GM23338 (cell line): ENCODE measurements around the gene C1orf74. TPM values are rescaled to one million over a fixed set of nuclear protein-coding genes. Genes with fewer than 3 reads are reported as not detected.

Experiments used
- ATAC-seq: fragments of 200-7000 bp; cut with Tn5 transposase; 3 replicates; pipeline ENCODE4 v1.9.1; 2020
- DNase-seq: peaks from one replicate; pipeline ENCODE4 v3.0.0-alpha.2; 2015; ENCODE audit warnings: low spot score
- H2AFZ ChIP-seq: fragments of 200-600 bp; sonication (generic); 2 replicates; pipeline ENCODE4 v1.8.0; 2016; ENCODE audit warnings: antibody characterized with exemption, mild to moderate bottlenecking, moderate library complexity
- H3F3A ChIP-seq: fragments of 200-600 bp; sonication (generic); replicated peaks from 2 replicates; pipeline ENCODE4 v1.8.0; 2017; ENCODE audit warnings: antibody characterized with exemption, mixed run types, low read depth
- H3K27ac ChIP-seq: fragments of 200-600 bp; sonication (generic); 2 replicates; pipeline ENCODE4 v1.6.1; 2016; ENCODE audit warnings: low read depth
- H3K27me3 ChIP-seq: fragments of 200-600 bp; sonication (generic); 2 replicates; pipeline ENCODE4 v1.8.0; 2016; ENCODE audit warnings: mild to moderate bottlenecking, mixed run types, moderate library complexity; ENCODE audit not compliant: insufficient read depth
- H3K36me3 ChIP-seq: fragments of 200-600 bp; sonication (generic); 2 replicates; pipeline ENCODE4 v1.8.0; 2016; ENCODE audit warnings: mild to moderate bottlenecking; ENCODE audit not compliant: insufficient read depth
- H3K4me1 ChIP-seq: fragments of 200-600 bp; sonication (generic); 2 replicates; pipeline ENCODE4 v1.8.0; 2016; ENCODE audit warnings: mild to moderate bottlenecking, moderate library complexity; ENCODE audit not compliant: insufficient read depth
- H3K4me2 ChIP-seq: fragments of 200-600 bp; sonication (generic); 2 replicates; pipeline ENCODE4 v1.7.1; 2017; ENCODE audit warnings: mixed run types
- H3K4me3 ChIP-seq: fragments of 200-600 bp; sonication (generic); 2 replicates; pipeline ENCODE4 v1.6.1; 2016; ENCODE audit warnings: mixed run types
- H3K79me2 ChIP-seq: fragments of 200-600 bp; sonication (generic); replicated peaks from 2 replicates; pipeline ENCODE4 v1.8.0; 2017; ENCODE audit warnings: mild to moderate bottlenecking; ENCODE audit not compliant: insufficient read depth
- H3K9me2 ChIP-seq: fragments of 200-600 bp; sonication (generic); 2 replicates; pipeline ENCODE4 v1.8.0; 2017; ENCODE audit not compliant: insufficient read depth
- H4K20me1 ChIP-seq: fragments of 200-600 bp; sonication (generic); replicated peaks from 2 replicates; pipeline ENCODE4 v1.8.0; 2017; ENCODE audit warnings: mild to moderate bottlenecking; ENCODE audit not compliant: insufficient read depth
- H3K27ac Mint-ChIP-seq: 2 replicates; pipeline ENCODE4 v1.8.0; 2020; ENCODE audit warnings: inconsistent platforms, mild to moderate bottlenecking, moderate library complexity, mixed read lengths
- H3K27me3 Mint-ChIP-seq: 3 replicates; pipeline ENCODE4 v1.8.0; 2022; ENCODE audit warnings: low read depth, mild to moderate bottlenecking, moderate library complexity, mixed read lengths, inconsistent platforms; ENCODE audit not compliant: insufficient read depth, poor library complexity
- H3K36me3 Mint-ChIP-seq: 3 replicates; pipeline ENCODE4 v1.8.0; 2021; ENCODE audit warnings: low read depth, mild to moderate bottlenecking, inconsistent platforms, moderate library complexity, mixed read lengths
- H3K4me1 Mint-ChIP-seq: 3 replicates; pipeline ENCODE4 v1.8.0; 2020; ENCODE audit warnings: mild to moderate bottlenecking, inconsistent platforms, mixed read lengths
- H3K4me3 Mint-ChIP-seq: 3 replicates; pipeline ENCODE4 v1.8.0; 2021; ENCODE audit warnings: moderate library complexity, mild to moderate bottlenecking, inconsistent platforms, mixed read lengths
- H3K9me3 Mint-ChIP-seq: 3 replicates; pipeline ENCODE4 v1.8.0; 2020; ENCODE audit warnings: moderate library complexity, mild to moderate bottlenecking, inconsistent platforms, mixed read lengths
- CREB1 ChIP-seq: fragments of 250-450 bp; sonication (Bioruptor Pico); IDR thresholded peaks from 2 replicates; pipeline ENCODE4 v1.5.0; 2020; ENCODE audit warnings: low read depth, mild to moderate bottlenecking, moderate library complexity
- CTCF ChIP-seq, 2 experiments: fragments of 200-600 bp in 1 of 2; sonication (generic) in 1 of 2; conservative IDR thresholded peaks; 2 replicates each; pipeline versions ENCODE4 v1.5.1 to v1.6.1; 2016 to 2017; ENCODE audit warnings: antibody characterized with exemption in 2 of 2, low read depth in 2 of 2, mild to moderate bottlenecking in 2 of 2, moderate library complexity in 1 of 2
- EZH2 ChIP-seq: fragments of 200-600 bp; sonication (generic); IDR thresholded peaks from one replicate; pipeline ENCODE4 v1.8.0; 2017; ENCODE audit warnings: antibody characterized with exemption, mild to moderate bottlenecking, low read depth; ENCODE audit not compliant: unreplicated experiment
- EZH2phosphoT487 ChIP-seq: fragments of 200-600 bp; sonication (generic); IDR thresholded peaks from one replicate; pipeline ENCODE4 v1.8.1; 2018; ENCODE audit warnings: antibody characterized with exemption; ENCODE audit not compliant: unreplicated experiment
- JUNB ChIP-seq: IDR thresholded peaks from one replicate; pipeline ENCODE4 v1.6.1; 2016; ENCODE audit warnings: antibody characterized with exemption; ENCODE audit not compliant: unreplicated experiment
- NANOG ChIP-seq: IDR thresholded peaks from 2 replicates; pipeline ENCODE4 v1.6.1; 2016; ENCODE audit warnings: antibody characterized with exemption, borderline replicate concordance
- POLR2AphosphoS5 ChIP-seq: IDR thresholded peaks from 2 replicates; pipeline ENCODE4 v1.6.1; 2016; ENCODE audit warnings: antibody characterized with exemption, low read depth
- STAT1 ChIP-seq: IDR thresholded peaks from one replicate; pipeline ENCODE4 v1.6.1; 2016; ENCODE audit warnings: antibody characterized with exemption; ENCODE audit not compliant: unreplicated experiment
- ZNF114 ChIP-seq: fragments of 250-450 bp; sonication (Bioruptor Pico); IDR thresholded peaks from 2 replicates; pipeline ENCODE4 v1.5.0; 2020; ENCODE audit warnings: mild to moderate bottlenecking, moderate library complexity
- ZNF331 ChIP-seq: fragments of 250-450 bp; sonication (Bioruptor Pico); IDR thresholded peaks from 2 replicates; pipeline ENCODE4 v1.5.0; 2020; ENCODE audit warnings: low read depth, mild to moderate bottlenecking, moderate library complexity
- polyA plus RNA-seq: library from polyadenylated mRNA; unstranded; fragments of >200 nt; fragmentation: Nextera tagmentation; extraction: Ambion mirVana; gene quantifications from 2 replicates; pipeline ENCODE4 v1.2.1, GENCODE V29; 2016
- total RNA-seq: library from RNA; depleted of rRNA; stranded (reverse); fragments of >200 nt; shearing (Covaris generic); gene quantifications from 2 replicates; pipeline ENCODE4 v1.2.3, GENCODE V29; 2014
- TF ChIP-seq, protein P1 (sequence below): IDR thresholded peaks from one replicate; pipeline ENCODE4 v1.6.1; 2018; ENCODE audit warnings: antibody characterized with exemption; ENCODE audit not compliant: unreplicated experiment
- TF ChIP-seq, protein P2 (sequence below): IDR thresholded peaks from 2 replicates; pipeline ENCODE4 v1.6.1; 2016; ENCODE audit warnings: antibody characterized with exemption
- TF ChIP-seq, protein P3 (sequence below): fragments of 250-450 bp; sonication (Bioruptor Pico); IDR thresholded peaks from 2 replicates; pipeline ENCODE4 v1.5.0; 2020; ENCODE audit warnings: mild to moderate bottlenecking, moderate library complexity

The C1orf74 gene
- total and polyA plus RNA-seq, 2 experiments from 2014 or later, result 2.8 to 3.9 TPM

DNA sequence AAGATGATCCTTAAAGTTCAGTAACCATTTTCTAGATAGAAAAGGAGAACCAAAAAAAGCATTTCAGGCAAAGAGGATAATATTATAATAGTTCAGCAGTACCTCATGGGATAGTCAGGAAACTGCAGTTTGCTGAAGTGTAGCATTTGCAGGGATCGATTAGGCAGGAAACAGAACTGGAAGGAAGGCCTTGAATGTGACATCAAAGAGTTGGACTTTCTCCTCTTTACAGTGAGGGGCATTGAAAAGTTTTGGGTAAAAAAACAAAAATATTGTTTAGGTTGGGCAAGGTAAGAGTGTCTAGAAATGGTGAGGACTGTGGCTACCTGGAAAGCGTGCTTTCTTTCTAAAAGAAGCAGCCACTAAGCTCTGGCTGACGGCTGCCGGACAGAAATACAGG, 29.5 kb upstream of the C1orf74 start:
- Histone ChIP-seq H4K20me1 (no peaks in the 10 kb centered on the region), H3K79me2 (no peaks in the 10 kb centered on the region), H3K27ac (no peak overlapping the region), H3F3A (no peaks in the 10 kb centered on the region), H3K4me1 (no peaks in the 10 kb centered on the region), H3K4me3 (no peak overlapping the region), H3K36me3 (no peaks in the 10 kb centered on the region), H3K9me2 (no peaks in the 10 kb centered on the region), H3K4me2 (no peak overlapping the region), H3K27me3 (no peaks in the 10 kb centered on the region), H2AFZ (no peak overlapping the region)
- no peak for TF ChIP-seq CTCF (conservative IDR thresholded peaks at IDR 0.05; ENCODE audit: low read depth in 2 of 2)
- no peak for TF ChIP-seq ZNF114 (CRISPR knock-in tag)
- TF ChIP-seq, protein P1, sequence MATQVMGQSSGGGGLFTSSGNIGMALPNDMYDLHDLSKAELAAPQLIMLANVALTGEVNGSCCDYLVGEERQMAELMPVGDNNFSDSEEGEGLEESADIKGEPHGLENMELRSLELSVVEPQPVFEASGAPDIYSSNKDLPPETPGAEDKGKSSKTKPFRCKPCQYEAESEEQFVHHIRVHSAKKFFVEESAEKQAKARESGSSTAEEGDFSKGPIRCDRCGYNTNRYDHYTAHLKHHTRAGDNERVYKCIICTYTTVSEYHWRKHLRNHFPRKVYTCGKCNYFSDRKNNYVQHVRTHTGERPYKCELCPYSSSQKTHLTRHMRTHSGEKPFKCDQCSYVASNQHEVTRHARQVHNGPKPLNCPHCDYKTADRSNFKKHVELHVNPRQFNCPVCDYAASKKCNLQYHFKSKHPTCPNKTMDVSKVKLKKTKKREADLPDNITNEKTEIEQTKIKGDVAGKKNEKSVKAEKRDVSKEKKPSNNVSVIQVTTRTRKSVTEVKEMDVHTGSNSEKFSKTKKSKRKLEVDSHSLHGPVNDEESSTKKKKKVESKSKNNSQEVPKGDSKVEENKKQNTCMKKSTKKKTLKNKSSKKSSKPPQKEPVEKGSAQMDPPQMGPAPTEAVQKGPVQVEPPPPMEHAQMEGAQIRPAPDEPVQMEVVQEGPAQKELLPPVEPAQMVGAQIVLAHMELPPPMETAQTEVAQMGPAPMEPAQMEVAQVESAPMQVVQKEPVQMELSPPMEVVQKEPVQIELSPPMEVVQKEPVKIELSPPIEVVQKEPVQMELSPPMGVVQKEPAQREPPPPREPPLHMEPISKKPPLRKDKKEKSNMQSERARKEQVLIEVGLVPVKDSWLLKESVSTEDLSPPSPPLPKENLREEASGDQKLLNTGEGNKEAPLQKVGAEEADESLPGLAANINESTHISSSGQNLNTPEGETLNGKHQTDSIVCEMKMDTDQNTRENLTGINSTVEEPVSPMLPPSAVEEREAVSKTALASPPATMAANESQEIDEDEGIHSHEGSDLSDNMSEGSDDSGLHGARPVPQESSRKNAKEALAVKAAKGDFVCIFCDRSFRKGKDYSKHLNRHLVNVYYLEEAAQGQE, result no peak
- no peak for TF ChIP-seq EZH2phosphoT487
- TF ChIP-seq EZH2, result no peak
- TF ChIP-seq, protein P2, sequence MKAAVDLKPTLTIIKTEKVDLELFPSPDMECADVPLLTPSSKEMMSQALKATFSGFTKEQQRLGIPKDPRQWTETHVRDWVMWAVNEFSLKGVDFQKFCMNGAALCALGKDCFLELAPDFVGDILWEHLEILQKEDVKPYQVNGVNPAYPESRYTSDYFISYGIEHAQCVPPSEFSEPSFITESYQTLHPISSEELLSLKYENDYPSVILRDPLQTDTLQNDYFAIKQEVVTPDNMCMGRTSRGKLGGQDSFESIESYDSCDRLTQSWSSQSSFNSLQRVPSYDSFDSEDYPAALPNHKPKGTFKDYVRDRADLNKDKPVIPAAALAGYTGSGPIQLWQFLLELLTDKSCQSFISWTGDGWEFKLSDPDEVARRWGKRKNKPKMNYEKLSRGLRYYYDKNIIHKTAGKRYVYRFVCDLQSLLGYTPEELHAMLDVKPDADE, result no peak
- TF ChIP-seq JUNB, result no peak
- no peak for TF ChIP-seq NANOG
- TF ChIP-seq POLR2AphosphoS5, result no peak
- TF ChIP-seq CREB1 (CRISPR knock-in tag), result no peak
- TF ChIP-seq, protein P3, sequence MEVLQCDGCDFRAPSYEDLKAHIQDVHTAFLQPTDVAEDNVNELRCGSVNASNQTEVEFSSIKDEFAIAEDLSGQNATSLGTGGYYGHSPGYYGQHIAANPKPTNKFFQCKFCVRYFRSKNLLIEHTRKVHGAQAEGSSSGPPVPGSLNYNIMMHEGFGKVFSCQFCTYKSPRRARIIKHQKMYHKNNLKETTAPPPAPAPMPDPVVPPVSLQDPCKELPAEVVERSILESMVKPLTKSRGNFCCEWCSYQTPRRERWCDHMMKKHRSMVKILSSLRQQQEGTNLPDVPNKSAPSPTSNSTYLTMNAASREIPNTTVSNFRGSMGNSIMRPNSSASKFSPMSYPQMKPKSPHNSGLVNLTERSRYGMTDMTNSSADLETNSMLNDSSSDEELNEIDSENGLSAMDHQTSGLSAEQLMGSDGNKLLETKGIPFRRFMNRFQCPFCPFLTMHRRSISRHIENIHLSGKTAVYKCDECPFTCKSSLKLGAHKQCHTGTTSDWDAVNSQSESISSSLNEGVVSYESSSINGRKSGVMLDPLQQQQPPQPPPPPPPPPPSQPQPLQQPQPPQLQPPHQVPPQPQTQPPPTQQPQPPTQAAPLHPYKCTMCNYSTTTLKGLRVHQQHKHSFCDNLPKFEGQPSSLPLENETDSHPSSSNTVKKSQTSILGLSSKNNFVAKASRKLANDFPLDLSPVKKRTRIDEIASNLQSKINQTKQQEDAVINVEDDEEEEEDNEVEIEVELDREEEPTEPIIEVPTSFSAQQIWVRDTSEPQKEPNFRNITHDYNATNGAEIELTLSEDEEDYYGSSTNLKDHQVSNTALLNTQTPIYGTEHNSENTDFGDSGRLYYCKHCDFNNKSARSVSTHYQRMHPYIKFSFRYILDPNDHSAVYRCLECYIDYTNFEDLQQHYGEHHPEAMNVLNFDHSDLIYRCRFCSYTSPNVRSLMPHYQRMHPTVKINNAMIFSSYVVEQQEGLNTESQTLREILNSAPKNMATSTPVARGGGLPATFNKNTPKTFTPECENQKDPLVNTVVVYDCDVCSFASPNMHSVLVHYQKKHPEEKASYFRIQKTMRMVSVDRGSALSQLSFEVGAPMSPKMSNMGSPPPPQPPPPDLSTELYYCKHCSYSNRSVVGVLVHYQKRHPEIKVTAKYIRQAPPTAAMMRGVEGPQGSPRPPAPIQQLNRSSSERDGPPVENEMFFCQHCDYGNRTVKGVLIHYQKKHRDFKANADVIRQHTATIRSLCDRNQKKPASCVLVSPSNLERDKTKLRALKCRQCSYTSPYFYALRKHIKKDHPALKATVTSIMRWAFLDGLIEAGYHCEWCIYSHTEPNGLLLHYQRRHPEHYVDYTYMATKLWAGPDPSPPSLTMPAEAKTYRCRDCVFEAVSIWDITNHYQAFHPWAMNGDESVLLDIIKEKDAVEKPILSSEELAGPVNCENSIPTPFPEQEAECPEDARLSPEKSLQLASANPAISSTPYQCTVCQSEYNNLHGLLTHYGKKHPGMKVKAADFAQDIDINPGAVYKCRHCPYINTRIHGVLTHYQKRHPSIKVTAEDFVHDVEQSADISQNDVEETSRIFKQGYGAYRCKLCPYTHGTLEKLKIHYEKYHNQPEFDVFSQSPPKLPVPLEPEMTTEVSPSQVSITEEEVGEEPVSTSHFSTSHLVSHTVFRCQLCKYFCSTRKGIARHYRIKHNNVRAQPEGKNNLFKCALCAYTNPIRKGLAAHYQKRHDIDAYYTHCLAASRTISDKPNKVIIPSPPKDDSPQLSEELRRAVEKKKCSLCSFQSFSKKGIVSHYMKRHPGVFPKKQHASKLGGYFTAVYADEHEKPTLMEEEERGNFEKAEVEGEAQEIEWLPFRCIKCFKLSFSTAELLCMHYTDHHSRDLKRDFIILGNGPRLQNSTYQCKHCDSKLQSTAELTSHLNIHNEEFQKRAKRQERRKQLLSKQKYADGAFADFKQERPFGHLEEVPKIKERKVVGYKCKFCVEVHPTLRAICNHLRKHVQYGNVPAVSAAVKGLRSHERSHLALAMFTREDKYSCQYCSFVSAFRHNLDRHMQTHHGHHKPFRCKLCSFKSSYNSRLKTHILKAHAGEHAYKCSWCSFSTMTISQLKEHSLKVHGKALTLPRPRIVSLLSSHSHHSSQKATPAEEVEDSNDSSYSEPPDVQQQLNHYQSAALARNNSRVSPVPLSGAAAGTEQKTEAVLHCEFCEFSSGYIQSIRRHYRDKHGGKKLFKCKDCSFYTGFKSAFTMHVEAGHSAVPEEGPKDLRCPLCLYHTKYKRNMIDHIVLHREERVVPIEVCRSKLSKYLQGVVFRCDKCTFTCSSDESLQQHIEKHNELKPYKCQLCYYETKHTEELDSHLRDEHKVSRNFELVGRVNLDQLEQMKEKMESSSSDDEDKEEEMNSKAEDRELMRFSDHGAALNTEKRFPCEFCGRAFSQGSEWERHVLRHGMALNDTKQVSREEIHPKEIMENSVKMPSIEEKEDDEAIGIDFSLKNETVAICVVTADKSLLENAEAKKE (CRISPR knock-in tag), result no peak
- TF ChIP-seq STAT1, result no peak
- no peak for TF ChIP-seq ZNF331 (CRISPR knock-in tag)
- Mint-ChIP-seq H3K4me1 (peaks cover 7% of the 10 kb centered on the region; the same call in 2 of the 3 replicates), H3K27me3 (peaks cover 8% of the 10 kb centered on the region), H3K4me3 (no peak overlapping the region), H3K36me3 (no peaks in the 10 kb centered on the region), H3K9me3 (no peaks in the 10 kb centered on the region), H3K27ac (no peak overlapping the region)
- ATAC-seq (no peak), DNase-seq (no peak)
